HCT116 (cell line): Measurements from ENCODE around the gene BORCS5. TPM values are rescaled to one million over a fixed set of nuclear protein-coding genes. Genes with fewer than 3 reads are reported as not detected.
"Not testable (repeated sequence)": the region's sequence is repeated elsewhere in the genome, so short reads cannot be mapped to it uniquely, and the experiment has no call there.

Experiments
- ATAC-seq: fragments of 200-7000 bp; cut with Tn5 transposase; 2 replicates; pipeline ENCODE4 v1.9.1; 2020; ENCODE audit warnings: mild to moderate bottlenecking, moderate library complexity
- BruUV-seq: library from RNA; stranded (reverse); fragments of 400-500 nt; replicated peaks from 2 replicates; lab custom pipeline; 2021; lab: Mats Ljungman, UMichigan
- CTCF ChIA-PET: fragments of 300-600 bp; sonication (Branson Sonifier 250); formaldehyde crosslinking; loops from one replicate; lab custom pipeline; 2021; ENCODE audit warnings: antibody characterized with exemption; lab: Charles Lee
- POLR2A ChIA-PET: fragments of 300-600, 350-600 bp; sonication (Branson Sonifier 250); formaldehyde crosslinking; loops from one replicate; lab custom pipeline; 2021; ENCODE audit warnings: antibody characterized with exemption; lab: Charles Lee
- RAD21 ChIA-PET, 2 experiments: fragments of 300-600 bp; sonication (Branson Sonifier 250); formaldehyde crosslinking; loops; one replicate each; lab custom pipeline; 2023; ENCODE audit warnings: low total read pairs in 2 of 2; ENCODE audit not compliant: uncharacterized antibody in 2 of 2, unreplicated experiment in 2 of 2, low non-redundant PET in 1 of 2; lab: Charles Lee
- DNase-seq: peaks from one replicate; pipeline ENCODE4 v3.0.0-alpha.2; 2010; ENCODE audit warnings: low read depth, low spot score
- H2AFZ ChIP-seq: fragments of 200-600 bp; shearing (Covaris generic), sonication (generic); 2 replicates; pipeline ENCODE4 v1.6.1; 2017; ENCODE audit warnings: low read depth, mixed run types, mixed read lengths, antibody characterized with exemption, low read length; ENCODE audit not compliant: poor library complexity, severe bottlenecking
- H3K27ac ChIP-seq: 2 replicates; pipeline ENCODE4 v1.5.1; 2012; ENCODE audit warnings: low read depth, low read length
- H3K27me3 ChIP-seq: fragments of 200-600 bp; sonication (generic); 2 replicates; pipeline ENCODE4 v1.6.1; 2016; ENCODE audit warnings: mixed run types, low read length, mixed read lengths; ENCODE audit not compliant: insufficient read depth
- H3K36me3 ChIP-seq, 2 experiments: fragments of 200-500 bp in 1 of 2; fragments of 200-600 bp in 1 of 2; sonication (Bioruptor generic) in 1 of 2; sonication (generic) in 1 of 2; 2 replicates each; pipeline versions ENCODE4 v1.5.1 to v1.6.1; 2014 to 2016; ENCODE audit warnings: low read length in 2 of 2, inconsistent platforms in 1 of 2, mixed read lengths in 1 of 2, mixed run types in 1 of 2; ENCODE audit not compliant: insufficient read depth in 2 of 2, control insufficient read depth in 1 of 2
- H3K4me1 ChIP-seq, 2 experiments: fragments of 200-600 bp in 1 of 2; sonication (generic) in 1 of 2; 2 replicates each; pipeline versions ENCODE4 v1.5.1 to v1.6.1; 2012 to 2017; ENCODE audit warnings: low read length in 2 of 2, inconsistent platforms in 1 of 2, mild to moderate bottlenecking in 1 of 2, mixed read lengths in 1 of 2, mixed run types in 1 of 2, moderate library complexity in 1 of 2; ENCODE audit not compliant: insufficient read depth in 2 of 2, control insufficient read depth in 1 of 2
- H3K4me2 ChIP-seq: fragments of 200-600 bp; sonication (generic); 2 replicates; pipeline ENCODE4 v1.6.1; 2017; ENCODE audit warnings: mixed run types, low read length, mixed read lengths
- H3K4me3 ChIP-seq, 2 experiments: fragments of 200-600 bp in 1 of 2; sonication (generic) in 1 of 2; replicated peaks in 1 of 2; 2 replicates each; pipeline ENCODE4 v1.5.1; 2011 to 2016; ENCODE audit warnings: low read length in 2 of 2, control low read depth in 1 of 2, low read depth in 1 of 2, mild to moderate bottlenecking in 1 of 2, mixed read lengths in 1 of 2, mixed run types in 1 of 2
- H3K79me2 ChIP-seq: fragments of 200-600 bp; sonication (generic); 2 replicates; pipeline ENCODE4 v1.6.1; 2017; ENCODE audit warnings: mild to moderate bottlenecking, mixed run types, low read length, moderate library complexity, mixed read lengths; ENCODE audit not compliant: insufficient read depth
- H3K9ac ChIP-seq: fragments of 200-600 bp; sonication (generic); 2 replicates; pipeline ENCODE4 v1.6.1; 2016; ENCODE audit warnings: low read length, mixed read lengths
- H3K9me2 ChIP-seq: fragments of 200-600 bp; sonication (generic), shearing (Covaris generic); 2 replicates; pipeline ENCODE4 v1.6.1; 2017; ENCODE audit warnings: mixed run types, mild to moderate bottlenecking, moderate library complexity; ENCODE audit not compliant: insufficient read depth
- H3K9me3 ChIP-seq, 2 experiments: fragments of 200-500 bp in 1 of 2; fragments of 200-600 bp in 1 of 2; sonication (Bioruptor generic) in 1 of 2; sonication (generic) in 1 of 2; 2 replicates each; pipeline ENCODE4 v1.6.1; 2014 to 2017; ENCODE audit warnings: low read length in 2 of 2, mixed read lengths in 2 of 2, inconsistent platforms in 1 of 2, low read depth in 1 of 2, mild to moderate bottlenecking in 1 of 2, mixed run types in 1 of 2, moderate library complexity in 1 of 2; ENCODE audit not compliant: control insufficient read depth in 1 of 2, insufficient read depth in 1 of 2
- H4K20me1 ChIP-seq: fragments of 200-600 bp; sonication (generic), shearing (Covaris generic); 2 replicates; pipeline ENCODE4 v1.6.1; 2017; ENCODE audit warnings: mixed run types, mild to moderate bottlenecking, moderate library complexity; ENCODE audit not compliant: insufficient read depth
- CEBPB ChIP-seq: IDR thresholded peaks from 2 replicates; pipeline ENCODE4 v1.6.1; 2012; ENCODE audit warnings: low read depth
- ELF1 ChIP-seq: IDR thresholded peaks from 2 replicates; pipeline ENCODE4 v1.6.1; 2012; ENCODE audit warnings: low read depth, borderline replicate concordance
- EZH2phosphoT487 ChIP-seq: fragments of 200-600 bp; IDR thresholded peaks from 2 replicates; pipeline ENCODE4 v1.6.1; 2018; ENCODE audit warnings: antibody characterized with exemption, borderline replicate concordance
- FOSL1 ChIP-seq: IDR thresholded peaks from 2 replicates; pipeline ENCODE4 v1.6.1; 2012; ENCODE audit warnings: low read depth
- POLR2A ChIP-seq: IDR thresholded peaks from 2 replicates; pipeline ENCODE4 v1.7.0; 2011; ENCODE audit warnings: borderline replicate concordance; ENCODE audit not compliant: insufficient read depth, insufficient read length; ENCODE audit errors: extremely low read depth
- POLR2AphosphoS5 ChIP-seq: IDR thresholded peaks from 2 replicates; pipeline ENCODE4 v1.6.1; 2011; ENCODE audit warnings: mild to moderate bottlenecking, low read depth, low read length, moderate library complexity
- RAD21 ChIP-seq: IDR thresholded peaks from 2 replicates; pipeline ENCODE4 v1.6.1; 2012; ENCODE audit warnings: low read depth, mild to moderate bottlenecking
- REST ChIP-seq: IDR thresholded peaks from 2 replicates; pipeline ENCODE4 v1.6.1; 2012; ENCODE audit warnings: low read depth
- SIN3A ChIP-seq: IDR thresholded peaks from 2 replicates; pipeline ENCODE4 v1.6.1; 2012; ENCODE audit warnings: low read depth
- SP1 ChIP-seq: IDR thresholded peaks from 2 replicates; pipeline ENCODE4 v1.6.1; 2012; ENCODE audit warnings: low read depth
- SRF ChIP-seq: IDR thresholded peaks from 2 replicates; pipeline ENCODE4 v1.6.1; 2012; ENCODE audit warnings: low read depth
- TCF7L2 ChIP-seq: IDR thresholded peaks from 2 replicates; pipeline ENCODE4 v1.7.0; 2011; ENCODE audit warnings: borderline replicate concordance, inconsistent platforms; ENCODE audit not compliant: insufficient read depth, insufficient read length; ENCODE audit errors: extremely low read depth
- YY1 ChIP-seq: IDR thresholded peaks from 2 replicates; pipeline ENCODE4 v1.6.1; 2011; ENCODE audit warnings: low read length, low read depth, moderate library complexity, mild to moderate bottlenecking; ENCODE audit not compliant: insufficient replicate concordance; ENCODE audit errors: extremely low read depth
- ZFX ChIP-seq: fragments of 450-650 bp; IDR thresholded peaks from 2 replicates; pipeline ENCODE4 v1.6.1; 2017
- ZNF274 ChIP-seq: fragments of 200-500 bp; sonication (Bioruptor generic); IDR thresholded peaks from 2 replicates; pipeline ENCODE4 v1.6.1; 2014; ENCODE audit warnings: mild to moderate bottlenecking, low read depth, low read length, inconsistent platforms
- intact Hi-C: fragments of 100-400 bp; cut with micrococcal nuclease; formaldehyde crosslinking; loops from 2 replicates; pipeline ENCODE4 v1.10.0; 2022
- total RNA-seq: library from RNA; stranded (reverse); gene quantifications from one replicate; pipeline ENCODE4 v1.2.1, GENCODE V29; 2021; ENCODE audit not compliant: unreplicated experiment

The BORCS5 gene
- total RNA-seq, 1 experiment from 2014 or later, result 8.7 TPM

GRCh38 chr12:12409337-12409736 lies 52.5 kb downstream of the BORCS5 start:
- H3K79me2 ChIP-seq, H3K36me3 ChIP-seq, H3K9ac ChIP-seq, BruUV-seq, POLR2A ChIA-PET, DNase-seq, intact Hi-C loops, H3K27me3 ChIP-seq, ATAC-seq, H3K4me3 ChIP-seq, H3K9me3 ChIP-seq, H3K27ac ChIP-seq, H3K4me2 ChIP-seq, H4K20me1 ChIP-seq, RAD21 ChIA-PET, H2AFZ ChIP-seq, CTCF ChIA-PET, H3K9me2 ChIP-seq, H3K4me1 ChIP-seq: not testable (repeated sequence)

- H3K4me3 ChIP-seq, result no peak overlapping the region
- no peak for ATAC-seq
- H3K27ac ChIP-seq, result no peak overlapping the region
- POLR2A ChIA-PET, result interaction anchor here (0.7 kb wide), 1 partner anchor 290 kb away, joined by 3 read pairs; no protein-coding TSS in a partner anchor
- no peaks in the 10 kb centered on the region for H3K9me3 ChIP-seq
- BruUV-seq, result no TSS peak
- no peaks in the 10 kb centered on the region for H3K79me2 ChIP-seq
- H3K9ac ChIP-seq, result no peak overlapping the region
- H3K27me3 ChIP-seq, result no peaks in the 10 kb centered on the region
- H3K4me1 ChIP-seq, result peaks cover 11 to 16% of the 10 kb centered on the region in 2 experiments
- H3K36me3 ChIP-seq, result no peaks in the 10 kb centered on the region
- no peaks in the 10 kb centered on the region for H3K9me2 ChIP-seq
- intact Hi-C loops, result no loop called here
- no peaks in the 10 kb centered on the region for H4K20me1 ChIP-seq
- RAD21 ChIA-PET, result no interaction called here
- no peak overlapping the region for H3K4me2 ChIP-seq
- H2AFZ ChIP-seq, result no peak overlapping the region
- CTCF ChIA-PET, result no interaction called here
- TF ChIP-seq CEBPB (no peak), RAD21 (no peak), FOSL1 (no peak), POLR2A (no peak), SIN3A (no peak), SRF (no peak), REST (no peak), ZFX (no peak), SP1 (no peak), EZH2phosphoT487 (no peak), ELF1 (no peak), POLR2AphosphoS5 (no peak), ZNF274 (no peak), TCF7L2 (no peak), YY1 (no peak)
- DNase-seq, result no peak
These were observed 59.0 kb downstream of the BORCS5 start for GRCh38 chr12:12415886-12416285.
